ENCODE measurements around the gene C10orf90. TPM values are rescaled to one million over a fixed set of nuclear protein-coding genes. Genes with fewer than 3 reads are reported as not detected.

Gene C10orf90
- total RNA-seq, 1 donor from 2014 or later, result not detected

DNA sequence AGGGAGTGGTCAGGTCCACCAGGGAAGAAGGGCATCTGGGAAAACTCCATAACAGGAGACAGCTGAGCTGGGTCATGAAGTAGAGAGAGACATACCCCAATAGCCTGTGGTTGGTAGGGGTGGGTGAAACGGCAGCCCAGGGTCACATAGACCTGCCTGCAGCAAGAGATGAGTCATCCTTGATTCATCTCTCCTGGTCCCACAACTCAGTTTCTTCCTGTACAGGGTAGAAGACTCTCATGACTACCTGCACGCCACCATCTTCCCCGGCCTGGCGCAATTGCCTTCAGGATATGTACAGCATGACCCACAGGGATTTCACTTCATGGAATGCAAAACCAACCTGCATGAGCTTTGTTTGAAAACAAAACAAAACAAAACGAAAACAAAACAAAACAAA is 237.1 kb downstream of the C10orf90 start:
- Mint-ChIP-seq H3K27ac (ENCODE audit: unreplicated experiment) (no peak overlapping the region), H3K4me1 (ENCODE audit: low read depth, unreplicated experiment) (no peaks in the 10 kb centered on the region), H3K36me3 (ENCODE audit: unreplicated experiment) (no peaks in the 10 kb centered on the region), H3K4me3 (ENCODE audit: unreplicated experiment) (no peak overlapping the region), H3K9me3 (ENCODE audit: unreplicated experiment) (no peaks in the 10 kb centered on the region), H3K27me3 (ENCODE audit: unreplicated experiment) (no peaks in the 10 kb centered on the region)
- TF ChIP-seq, protein P1, sequence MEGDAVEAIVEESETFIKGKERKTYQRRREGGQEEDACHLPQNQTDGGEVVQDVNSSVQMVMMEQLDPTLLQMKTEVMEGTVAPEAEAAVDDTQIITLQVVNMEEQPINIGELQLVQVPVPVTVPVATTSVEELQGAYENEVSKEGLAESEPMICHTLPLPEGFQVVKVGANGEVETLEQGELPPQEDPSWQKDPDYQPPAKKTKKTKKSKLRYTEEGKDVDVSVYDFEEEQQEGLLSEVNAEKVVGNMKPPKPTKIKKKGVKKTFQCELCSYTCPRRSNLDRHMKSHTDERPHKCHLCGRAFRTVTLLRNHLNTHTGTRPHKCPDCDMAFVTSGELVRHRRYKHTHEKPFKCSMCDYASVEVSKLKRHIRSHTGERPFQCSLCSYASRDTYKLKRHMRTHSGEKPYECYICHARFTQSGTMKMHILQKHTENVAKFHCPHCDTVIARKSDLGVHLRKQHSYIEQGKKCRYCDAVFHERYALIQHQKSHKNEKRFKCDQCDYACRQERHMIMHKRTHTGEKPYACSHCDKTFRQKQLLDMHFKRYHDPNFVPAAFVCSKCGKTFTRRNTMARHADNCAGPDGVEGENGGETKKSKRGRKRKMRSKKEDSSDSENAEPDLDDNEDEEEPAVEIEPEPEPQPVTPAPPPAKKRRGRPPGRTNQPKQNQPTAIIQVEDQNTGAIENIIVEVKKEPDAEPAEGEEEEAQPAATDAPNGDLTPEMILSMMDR (IDR thresholded peaks at IDR 0.05; ENCODE audit: partially characterized antibody, unreplicated experiment), result no peak
- no peak for DNase-seq

DNA sequence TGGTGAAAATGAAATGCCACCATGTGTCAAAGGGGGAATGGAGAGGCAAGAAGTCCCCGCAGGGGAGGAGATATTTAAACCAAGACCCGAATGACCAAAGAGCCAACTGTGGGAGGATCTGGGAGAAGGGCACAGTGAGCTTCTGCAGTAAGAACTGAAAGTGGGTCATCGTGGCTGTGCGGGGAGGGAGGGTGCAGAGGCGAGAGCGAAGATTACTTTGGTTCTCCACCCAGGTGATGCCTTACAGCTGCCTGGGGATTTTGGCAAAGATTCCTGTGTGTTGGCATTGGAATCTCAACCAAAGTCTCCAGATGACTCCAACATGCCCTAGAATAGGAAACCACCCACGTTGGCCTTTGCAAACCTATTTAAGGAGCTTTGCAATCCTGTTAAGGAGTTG is 238.0 kb downstream of the C10orf90 start:
- no peak for DNase-seq
- Mint-ChIP-seq H3K36me3 (ENCODE audit: unreplicated experiment) (no peaks in the 10 kb centered on the region), H3K27me3 (ENCODE audit: unreplicated experiment) (no peaks in the 10 kb centered on the region), H3K9me3 (ENCODE audit: unreplicated experiment) (no peaks in the 10 kb centered on the region), H3K4me1 (ENCODE audit: low read depth, unreplicated experiment) (no peaks in the 10 kb centered on the region), H3K4me3 (ENCODE audit: unreplicated experiment) (no peak overlapping the region), H3K27ac (ENCODE audit: unreplicated experiment) (no peak overlapping the region)
- TF ChIP-seq, protein P1 (IDR thresholded peaks at IDR 0.05; ENCODE audit: partially characterized antibody, unreplicated experiment), result no peak

DNA sequence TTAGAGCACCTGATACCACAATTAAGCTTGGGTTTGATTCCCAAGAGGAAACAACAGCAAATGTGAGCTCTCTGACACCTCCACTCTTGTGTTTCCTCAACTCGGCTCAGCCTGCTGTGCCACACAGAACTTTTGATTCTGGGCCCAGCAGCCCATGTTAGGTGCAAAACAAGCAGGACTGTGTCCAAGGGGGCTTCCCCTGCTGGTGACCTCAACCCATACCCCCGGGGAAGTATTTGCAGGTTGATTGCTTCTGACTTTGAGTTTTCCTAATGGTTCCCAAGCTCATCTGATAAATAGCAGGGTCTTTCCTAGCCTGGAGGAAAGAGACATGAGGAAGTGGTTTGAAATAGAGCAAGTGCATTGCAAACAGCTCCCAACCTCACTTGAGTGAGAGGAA is 238.7 kb downstream of the C10orf90 start:
- no peak for DNase-seq
- Mint-ChIP-seq H3K4me3 (ENCODE audit: unreplicated experiment) (no peak overlapping the region), H3K9me3 (ENCODE audit: unreplicated experiment) (no peaks in the 10 kb centered on the region), H3K4me1 (ENCODE audit: low read depth, unreplicated experiment) (no peaks in the 10 kb centered on the region), H3K27me3 (ENCODE audit: unreplicated experiment) (no peaks in the 10 kb centered on the region), H3K27ac (ENCODE audit: unreplicated experiment) (no peak overlapping the region), H3K36me3 (ENCODE audit: unreplicated experiment) (no peaks in the 10 kb centered on the region)
- TF ChIP-seq, protein P1 (IDR thresholded peaks at IDR 0.05; ENCODE audit: partially characterized antibody, unreplicated experiment), result no peak

DNA sequence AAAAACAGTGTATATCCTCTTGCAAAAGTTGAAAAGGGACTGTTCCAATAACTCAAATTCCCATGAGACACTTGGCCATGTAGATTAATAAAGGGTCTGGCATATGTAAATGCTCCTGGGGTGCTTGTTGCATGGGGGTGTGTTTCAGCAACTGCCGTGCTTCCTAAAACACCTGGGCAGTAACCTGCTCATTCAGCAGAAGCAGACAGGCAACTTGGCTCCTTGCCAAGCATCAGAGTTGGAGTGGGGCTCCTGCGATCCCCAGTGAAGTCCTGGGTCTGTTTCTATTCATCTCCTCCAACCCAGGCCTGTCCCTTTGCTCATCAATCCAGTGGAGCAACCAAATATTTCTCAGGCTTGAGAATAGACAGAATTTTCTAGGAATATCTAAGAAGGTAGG is 240.0 kb downstream of the C10orf90 start:
- Mint-ChIP-seq H3K4me3 (ENCODE audit: unreplicated experiment) (no peak overlapping the region), H3K27ac (ENCODE audit: unreplicated experiment) (no peak overlapping the region), H3K4me1 (ENCODE audit: low read depth, unreplicated experiment) (no peaks in the 10 kb centered on the region), H3K36me3 (ENCODE audit: unreplicated experiment) (no peaks in the 10 kb centered on the region), H3K9me3 (ENCODE audit: unreplicated experiment) (no peaks in the 10 kb centered on the region), H3K27me3 (ENCODE audit: unreplicated experiment) (no peaks in the 10 kb centered on the region)
- no peak for DNase-seq
- TF ChIP-seq, protein P1 (IDR thresholded peaks at IDR 0.05; ENCODE audit: partially characterized antibody, unreplicated experiment), result no peak

DNA sequence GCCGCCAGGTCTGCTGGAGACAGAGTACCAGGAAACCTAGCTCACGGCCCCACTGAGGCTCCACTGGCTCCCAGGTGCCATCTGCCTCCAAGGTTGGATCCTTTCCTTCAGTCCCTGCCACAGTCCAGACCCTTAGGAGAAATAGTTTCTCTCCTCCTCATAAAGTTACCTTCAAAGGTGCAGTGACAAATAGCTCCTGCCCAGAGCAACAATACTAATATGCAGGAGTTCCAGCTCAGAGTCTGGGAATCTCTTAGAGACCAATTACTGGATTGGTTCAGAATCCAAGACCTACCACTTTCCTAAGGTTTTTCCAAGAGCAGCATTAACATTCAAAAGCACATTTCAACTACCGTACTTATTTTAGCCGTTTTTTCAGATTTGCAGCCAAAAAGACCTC is 241.2 kb downstream of the C10orf90 start:
- H3K27ac Mint-ChIP-seq (ENCODE audit: unreplicated experiment), result no peak overlapping the region
- no peaks in the 10 kb centered on the region for H3K27me3 Mint-ChIP-seq (ENCODE audit: unreplicated experiment)
- no peaks in the 10 kb centered on the region for H3K4me1 Mint-ChIP-seq (ENCODE audit: low read depth, unreplicated experiment)
- no peak overlapping the region for H3K4me3 Mint-ChIP-seq (ENCODE audit: unreplicated experiment)
- no peaks in the 10 kb centered on the region for H3K36me3 Mint-ChIP-seq (ENCODE audit: unreplicated experiment)
- H3K9me3 Mint-ChIP-seq (ENCODE audit: unreplicated experiment), result no peaks in the 10 kb centered on the region
- TF ChIP-seq, protein P1 (IDR thresholded peaks at IDR 0.05; ENCODE audit: partially characterized antibody, unreplicated experiment), result no peak
- no peak for DNase-seq

Measured in glutamatergic neuron (in vitro differentiated cells).